PC-9 (cell line): ENCODE results near the gene GOLM1. TPM values are rescaled to one million over a fixed set of nuclear protein-coding genes. Genes with fewer than 3 reads are reported as not detected.

Experiments used
- BruUV-seq: library from RNA; stranded (reverse); fragments of 400-500 nt; replicated peaks from 2 replicates; lab custom pipeline; 2021; lab: Mats Ljungman, UMichigan
- CTCF ChIA-PET: fragments of 300-600 bp; sonication (Branson Sonifier 250); formaldehyde crosslinking; loops from one replicate; lab custom pipeline; 2022; ENCODE audit warnings: antibody characterized with exemption; lab: Charles Lee
- POLR2A ChIA-PET: fragments of 300-600 bp; sonication (Branson Sonifier 250); formaldehyde crosslinking; loops from one replicate; lab custom pipeline; 2022; ENCODE audit warnings: antibody characterized with exemption; ENCODE audit not compliant: unreplicated experiment; lab: Charles Lee
- DNase-seq, 2 experiments: peaks; one replicate each; pipeline versions ENCODE4 v3.0.0 to v3.0.0-alpha.2; 2015 to 2022; ENCODE audit warnings: mixed read lengths in 1 of 2
- H2AFZ ChIP-seq: fragments of 200-600 bp; sonication (generic); 2 replicates; pipeline ENCODE4 v1.8.1; 2017; ENCODE audit warnings: antibody characterized with exemption
- H3F3A ChIP-seq: fragments of 200-600 bp; sonication (generic); 2 replicates; pipeline ENCODE4 v1.8.1; 2017; ENCODE audit warnings: antibody characterized with exemption, mild to moderate bottlenecking, low read depth; ENCODE audit not compliant: insufficient read depth
- H3K27ac ChIP-seq: fragments of 200-600 bp; sonication (generic); 2 replicates; pipeline ENCODE4 v1.6.1; 2016; ENCODE audit warnings: mixed run types
- H3K27me3 ChIP-seq: fragments of 200-600 bp; sonication (generic); 2 replicates; pipeline ENCODE4 v1.6.1; 2016; ENCODE audit warnings: low read depth, mixed run types; ENCODE audit not compliant: insufficient read depth
- H3K36me3 ChIP-seq: fragments of 200-600 bp; sonication (generic); 2 replicates; pipeline ENCODE4 v1.6.1; 2016; ENCODE audit warnings: low read depth, mixed run types
- H3K4me1 ChIP-seq: fragments of 200-600 bp; sonication (generic); replicated peaks from 2 replicates; pipeline ENCODE4 v1.6.1; 2016; ENCODE audit warnings: mixed run types; ENCODE audit not compliant: insufficient read depth
- H3K4me2 ChIP-seq: fragments of 200-600 bp; sonication (generic); 2 replicates; pipeline ENCODE4 v1.6.1; 2017; ENCODE audit warnings: mixed run types
- H3K4me3 ChIP-seq: fragments of 200-600 bp; sonication (generic); 2 replicates; pipeline ENCODE4 v1.6.1; 2016; ENCODE audit warnings: mixed run types
- H3K79me2 ChIP-seq: fragments of 200-600 bp; sonication (generic); 2 replicates; pipeline ENCODE4 v1.6.1; 2017; ENCODE audit warnings: low read depth, mixed run types
- H3K9me2 ChIP-seq: fragments of 200-600 bp; sonication (generic); 2 replicates; pipeline ENCODE4 v1.8.1; 2017; ENCODE audit warnings: mild to moderate bottlenecking; ENCODE audit not compliant: insufficient read depth
- H3K9me3 ChIP-seq: fragments of 200-600 bp; sonication (generic); 2 replicates; pipeline ENCODE4 v1.8.1; 2016; ENCODE audit warnings: low read depth; ENCODE audit not compliant: insufficient read depth
- H4K20me1 ChIP-seq: fragments of 200-600 bp; sonication (generic); 2 replicates; pipeline ENCODE4 v1.8.1; 2017; ENCODE audit not compliant: insufficient read depth
- CTCF ChIP-seq: fragments of 200-600 bp; sonication (generic); conservative IDR thresholded peaks from 2 replicates; pipeline ENCODE4 v1.6.1; 2017; ENCODE audit warnings: mixed run types, antibody characterized with exemption, mild to moderate bottlenecking, moderate library complexity
- EZH2 ChIP-seq: fragments of 200-600 bp; sonication (generic); IDR thresholded peaks from 2 replicates; pipeline ENCODE4 v1.8.0; 2017; ENCODE audit warnings: antibody characterized with exemption, low read depth
- intact Hi-C: fragments of 100-400 bp; cut with micrococcal nuclease; formaldehyde crosslinking; loops from one replicate; pipeline ENCODE4 v1.10.0; 2022; ENCODE audit not compliant: unreplicated experiment
- total RNA-seq: library from RNA; stranded (reverse); gene quantifications from 2 replicates; pipeline ENCODE4 v1.2.3, GENCODE V29; 2021

The GOLM1 gene
- total RNA-seq, 1 experiment from 2014 or later, result 94.7 TPM

- Histone ChIP-seq H3F3A (no peaks in the 10 kb centered on the region), H3K4me2 (no peak overlapping the region), H3K36me3 (peaks cover 15% of the 10 kb centered on the region; the same call in 1 of the 2 replicates), H3K9me3 (no peaks in the 10 kb centered on the region), H3K79me2 (no peaks in the 10 kb centered on the region), H3K4me3 (no peak overlapping the region), H3K27ac (no peak overlapping the region), H3K9me2 (no peaks in the 10 kb centered on the region), H4K20me1 (no peaks in the 10 kb centered on the region), H2AFZ (no peak overlapping the region), H3K27me3 (no peaks in the 10 kb centered on the region), H3K4me1 (no peaks in the 10 kb centered on the region)
- intact Hi-C loops, result no loop called here
- DNase-seq, result no peak
- no peak for TF ChIP-seq CTCF
- no peak for TF ChIP-seq EZH2
- CTCF ChIA-PET, result no interaction called here
- POLR2A ChIA-PET, result no interaction called here
- no TSS peak for BruUV-seq
These were observed 105.2 kb downstream of the GOLM1 start for GRCh38 chr9:85994191-85994590.

- 0 out of 2 replicates have a peak, but pooled peaks cover 6% of the 10 kb centered on the region for H3K9me2 ChIP-seq
- H4K20me1 ChIP-seq, result no peaks in the 10 kb centered on the region
- no peak overlapping the region for H3K4me2 ChIP-seq
- no peaks in the 10 kb centered on the region for H3K9me3 ChIP-seq
- no peaks in the 10 kb centered on the region for H3F3A ChIP-seq
- peaks cover 20% of the 10 kb centered on the region for H3K36me3 ChIP-seq
- CTCF ChIA-PET, result no interaction called here
- H3K4me3 ChIP-seq, result no peak overlapping the region
- H3K4me1 ChIP-seq, result no peaks in the 10 kb centered on the region
- POLR2A ChIA-PET, result no interaction called here
- H3K27ac ChIP-seq, result no peak overlapping the region
- no peaks in the 10 kb centered on the region for H3K79me2 ChIP-seq
- DNase-seq, result no peak
- no TSS peak for BruUV-seq
- no peak overlapping the region for H2AFZ ChIP-seq
- TF ChIP-seq EZH2 (no peak), CTCF (no peak)
- H3K27me3 ChIP-seq, result no peaks in the 10 kb centered on the region
- intact Hi-C loops, result no loop called here
These were observed 112.1 kb downstream of the GOLM1 start for GRCh38 chr9:85987236-85987635.

GRCh38 chr9:85984457-85984856 lies 114.9 kb downstream of the GOLM1 start:
- peaks cover 37% of the 10 kb centered on the region for H3K36me3 ChIP-seq
- H3K27ac ChIP-seq, result no peak overlapping the region
- no TSS peak for BruUV-seq
- H3K9me2 ChIP-seq, result 0 out of 2 replicates have a peak, but pooled peaks cover 6% of the 10 kb centered on the region
- H3K27me3 ChIP-seq, result no peaks in the 10 kb centered on the region
- H3K9me3 ChIP-seq, result no peaks in the 10 kb centered on the region
- intact Hi-C loops, result no loop called here
- no peaks in the 10 kb centered on the region for H3K4me1 ChIP-seq
- H4K20me1 ChIP-seq, result no peaks in the 10 kb centered on the region
- CTCF ChIA-PET, result no interaction called here
- DNase-seq, result no peak
- no peak overlapping the region for H3K4me3 ChIP-seq
- no peak overlapping the region for H2AFZ ChIP-seq
- POLR2A ChIA-PET, result no interaction called here
- H3F3A ChIP-seq, result no peaks in the 10 kb centered on the region
- H3K79me2 ChIP-seq, result no peaks in the 10 kb centered on the region
- TF ChIP-seq CTCF (no peak), EZH2 (no peak)
- no peak overlapping the region for H3K4me2 ChIP-seq
